HG02852 (cell line): Measurements from ENCODE around the gene RGS19.

ENCODE experiments used
- ATAC-seq: cut with Tn5 transposase; IDR thresholded peaks from one replicate; pipeline ENCODE4 v1.9.1; 2021; ENCODE audit warnings: mild to moderate bottlenecking, moderate library complexity; ENCODE audit not compliant: unreplicated experiment

RGS19 gene

GRCh38 chr20:64050261-64051032, 28.9 kb downstream of the RGS19 start:
- no peak for ATAC-seq

GRCh38 chr20:64049878-64050260, 29.4 kb downstream of the RGS19 start:
- no peak for ATAC-seq

- ATAC-seq = no peak
Measured at GRCh38 chr20:64049060-64049877, 30.0 kb downstream of the RGS19 start, which contains the start of gene SOX18. Gene SOX18 (minus strand): TSS chr20:64049639. CDS start chr20:64049516, 123 bp downstream.

GRCh38 chr20:64048402-64049044, 30.8 kb downstream of the RGS19 start:
- ATAC-seq = no peak

- no peak for ATAC-seq
Measured at GRCh38 chr20:64047968-64048401, 31.3 kb downstream of the RGS19 start.

- no peak for ATAC-seq
Measured at GRCh38 chr20:64047046-64047389, 32.3 kb downstream of the RGS19 start.

- ATAC-seq = no peak
Measured at GRCh38 chr20:64045346-64046011, 33.8 kb downstream of the RGS19 start.

GRCh38 chr20:64044484-64045247, 34.7 kb downstream of the RGS19 start:
- ATAC-seq = no peak

GRCh38 chr20:64043768-64044167, 35.5 kb downstream of the RGS19 start:
- no peak for ATAC-seq

GRCh38 chr20:64042054-64042781, 37.1 kb downstream of the RGS19 start:
- no peak for ATAC-seq

GRCh38 chr20:64041781-64042053, 37.6 kb downstream of the RGS19 start:
- no peak for ATAC-seq

GRCh38 chr20:64041040-64041780, 38.1 kb downstream of the RGS19 start:
- ATAC-seq = no peak

GRCh38 chr20:64040231-64041039, 38.9 kb downstream of the RGS19 start:
- ATAC-seq = no peak

GRCh38 chr20:64039293-64040160, 39.8 kb downstream of the RGS19 start:
- ATAC-seq = no peak

- ATAC-seq = peak; percentile 47
Measured at GRCh38 chr20:64038565-64039292, 40.6 kb downstream of the RGS19 start.

- peak; percentile 26 for ATAC-seq
Measured at GRCh38 chr20:64038224-64038564, 41.1 kb downstream of the RGS19 start.
